SIG-M5 (cell line): ENCODE results near the gene CHN2.

Experiments
- DNase-seq: peaks from one replicate; lab custom pipeline; 2025; lab: John Stamatoyannopoulos, UW

Gene CHN2

DNA sequence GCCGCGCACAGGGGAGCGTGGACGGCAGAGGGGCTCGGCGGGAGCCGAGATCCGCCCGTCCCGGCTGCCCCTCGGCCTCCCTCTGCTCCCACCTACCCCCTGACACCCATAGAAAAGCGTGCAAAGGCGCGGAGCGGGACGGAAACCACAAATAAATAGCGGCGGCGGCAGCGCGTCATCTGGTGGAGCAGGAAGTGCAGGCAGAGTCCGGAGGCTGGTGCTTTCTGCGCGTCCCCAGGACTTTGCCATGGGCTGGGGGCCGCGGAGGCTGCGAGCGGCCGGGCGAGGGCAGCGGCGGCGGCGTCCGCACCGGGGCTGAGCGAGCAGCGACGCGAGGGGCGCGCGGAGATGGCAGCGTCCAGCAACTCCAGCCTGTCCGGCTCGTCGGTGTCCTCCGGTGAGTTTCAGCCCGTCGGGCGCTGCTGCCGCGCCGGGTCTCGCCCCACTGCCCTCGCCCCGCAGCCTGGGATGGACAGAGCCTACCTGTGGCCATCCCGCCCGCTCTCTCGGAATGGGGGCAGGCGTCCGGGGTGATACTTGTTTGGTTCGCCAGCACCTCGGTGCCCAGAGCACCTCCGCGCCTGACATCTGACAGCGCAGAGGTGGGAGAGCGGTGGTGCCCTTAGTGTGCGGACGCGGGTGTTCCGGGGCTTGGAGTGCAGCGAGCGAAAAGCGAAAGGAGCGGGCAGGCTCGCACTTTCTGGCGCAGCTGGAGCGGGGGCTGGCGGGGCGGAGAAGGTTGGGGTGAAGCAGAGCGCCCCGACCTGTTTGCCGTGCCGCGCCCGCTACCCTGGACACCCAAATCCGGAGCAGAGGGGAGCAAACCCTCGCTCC lies at the start of gene CHN2:
Gene CHN2, plus strand, starts transcription at position 182 of the 834 bp plus-strand sequence.
- no peak for DNase-seq

DNA sequence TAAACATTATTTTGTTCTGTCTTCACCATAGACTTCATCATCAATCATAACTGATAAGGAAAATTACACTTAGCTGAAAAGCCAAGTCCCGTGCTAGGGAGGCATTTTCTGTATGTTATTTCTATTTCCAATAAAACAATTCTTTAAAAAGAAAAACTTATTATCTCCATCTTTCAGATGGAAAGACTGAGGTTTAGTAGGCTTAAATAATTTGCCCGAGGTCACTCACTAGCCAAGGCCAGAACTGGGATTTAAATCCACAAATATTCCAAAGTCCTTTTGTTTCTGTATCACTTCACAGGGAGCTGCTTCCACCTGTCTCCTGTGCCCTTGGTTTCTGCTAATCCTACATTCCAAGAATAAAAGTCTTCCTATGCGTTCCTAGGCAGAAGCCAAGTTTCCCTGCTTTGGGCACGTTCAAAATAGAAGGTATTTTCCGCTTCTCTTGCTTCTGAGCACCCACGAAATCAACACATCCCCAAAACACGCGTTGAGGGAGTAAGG lies 49.0 kb upstream of the CHN2 start:
- DNase-seq, result no peak

DNA sequence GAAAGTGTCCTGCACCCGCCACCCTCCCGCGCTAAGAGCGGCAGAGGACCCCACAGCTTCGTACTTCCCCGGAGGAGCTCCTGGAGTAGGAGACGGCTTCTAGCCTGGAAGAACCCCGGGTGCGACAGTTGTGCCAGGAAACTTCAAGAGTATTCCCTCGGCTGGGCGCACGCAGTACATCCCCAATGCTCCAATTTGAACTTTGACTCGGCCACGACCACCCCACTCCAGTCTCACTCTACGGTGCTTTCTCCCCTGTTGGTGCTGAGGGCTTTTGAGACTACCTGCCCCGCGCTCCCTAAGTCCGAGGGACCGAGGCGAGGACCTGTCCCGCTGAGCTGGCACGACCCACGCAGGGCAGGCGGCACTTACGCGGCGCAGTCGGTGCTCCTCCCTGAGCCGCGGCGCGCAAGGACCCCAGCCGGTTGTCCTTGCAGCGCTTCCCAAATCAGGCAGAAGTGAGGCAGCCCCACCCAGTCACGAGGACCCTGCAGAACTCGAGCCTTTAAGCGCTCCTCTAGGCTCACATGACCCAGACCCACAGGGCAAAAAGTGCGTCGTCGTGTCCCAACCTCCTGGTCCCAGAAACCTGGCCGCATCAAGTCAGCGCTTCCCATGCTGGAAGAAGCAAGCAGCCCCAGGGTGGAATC lies 48.4 kb upstream of the CHN2 start, which contains the start of gene CPVL:
Gene CPVL, minus strand, starts transcription at position 481 of the 650 bp plus-strand sequence. CDS start 25,476 bp downstream, outside the sequence.
- no peak for DNase-seq

DNA sequence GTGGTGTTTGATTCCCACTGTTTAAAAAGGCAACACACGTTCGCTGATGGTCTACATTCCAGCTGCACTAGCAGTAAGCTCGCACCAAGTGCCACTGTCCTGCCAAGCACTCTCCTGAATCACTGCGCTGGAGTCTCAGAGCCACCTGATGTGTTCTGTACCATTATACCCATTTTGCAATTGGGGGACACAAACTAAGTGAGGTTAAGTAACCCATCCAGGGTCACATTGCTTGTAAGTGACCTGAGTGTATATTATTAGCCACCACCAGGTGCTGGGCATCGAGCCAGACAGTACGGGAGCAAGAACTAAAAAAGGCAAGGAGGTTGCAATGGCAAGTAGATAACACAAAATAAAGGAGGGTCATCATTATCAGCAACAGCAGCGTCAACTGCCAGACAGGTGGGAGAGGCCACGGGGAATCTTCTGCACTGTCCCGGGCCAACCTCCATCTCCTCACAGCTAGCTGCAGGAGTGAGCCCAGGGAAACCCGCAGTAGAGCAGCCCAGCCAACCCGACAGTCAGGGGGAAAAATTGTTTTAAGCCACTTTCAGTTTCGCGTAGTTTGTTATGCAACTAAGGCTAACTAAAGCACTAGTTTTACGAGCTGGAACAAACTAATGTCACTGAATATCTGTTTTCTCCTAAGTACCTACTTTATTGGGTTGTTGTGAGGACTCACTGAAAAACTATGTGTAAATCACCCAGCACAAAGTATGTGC lies 47.5 kb upstream of the CHN2 start:
- DNase-seq, result no peak

DNA sequence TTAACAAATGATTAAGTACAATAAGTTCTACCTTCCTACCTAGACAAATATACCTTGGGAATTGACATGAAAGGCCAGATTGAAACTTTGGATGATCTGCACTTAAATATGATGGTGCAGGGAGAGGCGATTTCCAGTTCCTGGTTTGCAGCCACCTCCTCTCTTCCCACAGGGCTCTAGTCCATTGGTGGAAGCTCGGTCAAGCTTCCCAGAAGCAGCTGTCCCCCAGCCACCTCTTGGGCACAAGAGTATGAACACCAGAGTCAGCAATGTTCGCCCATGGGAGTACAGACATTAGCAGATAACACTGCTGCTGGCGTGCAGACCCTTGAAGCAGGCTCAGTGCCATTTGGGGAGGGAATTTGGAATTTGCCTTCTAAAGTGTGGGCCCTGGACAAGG lies 46.8 kb upstream of the CHN2 start:
- no peak for DNase-seq

DNA sequence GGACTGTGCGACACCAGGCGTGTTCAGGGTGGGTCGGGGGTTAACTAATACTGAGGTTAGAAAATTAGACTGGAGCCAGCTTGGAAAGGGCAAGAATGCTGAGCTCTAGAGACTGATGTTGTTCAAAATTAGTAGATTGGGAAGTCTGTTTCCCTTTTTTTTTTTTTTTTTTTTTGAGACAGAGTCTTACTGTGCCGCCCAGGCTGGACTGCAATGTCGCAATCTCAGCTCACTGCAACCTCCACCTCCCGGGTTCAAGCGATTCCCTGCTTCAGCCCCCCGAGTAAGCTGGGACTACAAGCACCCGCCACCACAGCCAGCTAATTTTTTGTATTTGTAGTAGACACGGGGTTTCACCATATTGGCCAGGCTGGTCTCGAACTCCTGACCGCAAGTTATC lies 45.5 kb upstream of the CHN2 start:
- DNase-seq, result no peak

DNA sequence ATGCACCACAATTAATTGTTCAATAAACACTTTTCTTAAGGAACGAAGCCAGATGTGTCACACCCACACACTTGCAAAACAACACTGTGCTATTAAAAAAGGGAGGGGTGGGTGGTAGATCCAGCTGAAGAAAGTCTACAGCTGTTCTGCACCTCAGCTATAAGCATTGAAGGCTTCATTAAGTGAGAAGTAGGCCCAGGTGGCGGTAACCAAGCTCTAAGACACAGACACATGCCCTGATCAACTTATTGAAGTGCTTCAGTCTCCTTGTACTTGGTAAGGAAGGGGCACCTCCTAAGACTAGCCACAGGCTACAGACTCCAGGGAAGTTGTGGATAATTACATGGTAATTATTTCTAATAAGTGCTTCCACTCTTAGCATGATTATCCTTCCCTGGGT lies 43.7 kb upstream of the CHN2 start:
- no peak for DNase-seq

DNA sequence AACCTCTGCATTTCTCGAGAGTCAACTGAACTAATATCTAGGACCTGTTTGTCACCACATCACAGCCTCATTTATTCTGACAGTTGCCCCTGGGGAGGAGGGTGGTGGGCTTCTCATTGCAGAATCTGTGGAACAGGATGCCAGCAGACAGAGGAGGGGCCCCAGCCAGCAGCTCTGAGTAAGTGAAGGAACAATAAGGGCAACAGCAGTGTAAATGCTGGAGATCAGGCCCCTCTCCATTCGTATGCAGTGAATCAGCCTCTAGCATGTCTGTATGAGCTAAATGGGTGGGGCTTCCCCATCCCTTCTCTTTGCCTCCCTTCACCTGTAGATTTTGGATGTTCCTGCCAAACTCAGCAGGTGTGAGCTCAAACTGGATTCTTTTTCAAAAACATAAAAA lies 40.5 kb upstream of the CHN2 start:
- DNase-seq, result no peak

DNA sequence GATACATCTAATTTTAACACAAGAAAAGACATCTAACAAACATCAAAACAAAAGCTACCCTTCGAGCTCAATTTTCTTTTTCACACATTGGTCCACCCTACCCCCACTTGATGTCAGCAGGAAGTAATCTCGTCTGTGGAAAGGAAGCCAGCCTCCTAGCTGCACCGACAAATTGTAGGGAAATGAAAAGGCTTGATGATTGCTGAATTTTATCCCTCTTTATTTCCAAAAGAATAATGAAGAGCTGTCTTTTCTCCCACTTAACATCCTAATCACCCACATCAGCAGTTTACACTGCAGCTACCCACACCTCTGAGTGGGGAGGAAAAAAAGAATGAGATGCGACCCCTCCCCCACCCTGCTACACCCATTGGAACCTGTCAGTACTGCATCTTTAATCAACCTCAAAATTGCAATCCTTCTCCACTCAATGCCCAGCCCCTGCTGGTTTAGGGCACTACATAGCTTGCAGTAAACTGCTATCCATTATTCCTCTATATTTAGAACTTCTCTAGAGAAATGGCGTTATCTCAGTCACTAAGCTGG lies 37.6 kb upstream of the CHN2 start:
- no peak for DNase-seq

DNA sequence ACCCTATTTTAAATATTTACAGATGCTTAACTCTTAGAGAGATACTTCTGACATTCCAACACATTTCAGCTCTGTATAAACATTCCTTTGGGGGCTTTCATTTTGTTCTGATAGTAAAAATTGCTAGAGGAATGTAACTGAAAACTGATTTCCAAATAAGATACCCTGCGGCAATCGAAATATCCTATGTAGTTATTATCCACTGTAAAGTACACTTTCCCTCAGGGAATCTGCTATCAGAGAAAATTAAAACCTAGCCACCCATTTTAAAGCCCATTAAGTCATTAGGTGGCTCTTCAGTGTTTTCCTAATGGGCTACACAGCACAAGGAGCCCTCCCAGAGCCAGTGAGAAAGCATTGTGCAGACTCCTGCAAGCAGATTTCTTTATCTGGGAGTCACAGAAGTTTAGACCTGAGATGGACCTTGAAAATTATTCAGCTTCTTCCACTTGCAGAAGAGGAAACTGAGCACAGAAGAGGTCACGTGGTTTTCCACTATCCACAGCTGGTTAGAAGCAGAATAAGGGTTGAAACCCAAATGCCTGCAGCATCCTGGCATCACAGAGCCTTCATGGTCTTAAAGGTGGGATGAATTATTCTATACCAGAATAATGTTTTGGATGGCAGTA lies 35.7 kb upstream of the CHN2 start:
- no peak for DNase-seq

DNA sequence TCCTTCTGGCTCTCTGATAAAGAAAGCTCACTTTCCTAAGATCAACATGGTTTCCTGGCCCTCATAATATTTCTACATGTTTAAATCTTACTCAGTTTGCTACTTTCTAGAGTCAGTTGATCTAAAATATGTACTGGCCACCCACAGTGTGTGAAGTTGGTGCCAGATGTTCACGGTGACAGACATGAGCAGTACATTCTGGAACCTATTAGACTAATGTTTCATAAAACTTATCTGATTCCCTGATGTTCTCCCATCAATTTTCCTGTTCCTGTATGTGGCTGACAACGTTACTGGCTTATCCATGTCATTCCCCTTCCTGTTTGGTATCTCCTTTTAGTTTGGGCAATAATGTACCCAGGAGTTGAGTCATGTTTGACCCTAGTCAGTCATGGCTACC lies 34.5 kb upstream of the CHN2 start:
- DNase-seq, result no peak

DNA sequence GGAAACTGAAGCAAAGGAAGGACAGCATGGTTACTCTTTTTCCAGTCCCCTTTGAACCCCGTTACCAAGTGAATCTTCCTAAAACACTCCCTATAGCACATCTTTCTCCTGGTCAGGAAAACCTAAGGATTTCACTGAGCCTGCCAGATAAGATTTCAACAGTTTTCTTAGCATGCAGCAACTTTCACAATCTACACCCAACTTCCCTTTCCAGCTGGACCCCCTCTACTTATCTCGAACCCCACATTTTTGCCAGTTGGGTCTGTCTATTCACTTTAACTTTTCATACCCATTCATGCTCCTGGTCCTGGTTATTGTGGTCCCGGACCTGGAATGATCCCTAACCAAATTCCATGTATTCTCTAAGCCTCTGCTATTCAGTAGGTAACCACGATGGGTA lies 33.3 kb upstream of the CHN2 start:
- no peak for DNase-seq

DNA sequence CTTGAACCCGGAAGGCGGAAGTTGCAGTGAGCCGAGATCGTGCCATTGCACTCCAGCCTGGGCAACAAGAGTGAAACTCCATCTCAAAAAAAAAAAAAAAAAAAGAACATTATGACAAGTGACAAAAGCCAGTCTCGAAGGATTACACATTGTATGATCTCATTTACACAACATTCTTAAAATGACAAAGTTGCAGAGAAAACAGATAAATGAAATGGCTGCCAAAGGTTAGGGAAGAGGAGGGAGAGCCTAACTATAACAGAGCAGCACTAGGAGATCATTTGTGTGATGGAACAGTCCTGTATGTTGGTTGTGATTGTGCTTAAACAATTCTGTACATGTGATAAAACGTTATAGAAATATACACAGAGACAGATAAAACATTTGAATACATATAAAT lies 32.0 kb upstream of the CHN2 start:
- no peak for DNase-seq

DNA sequence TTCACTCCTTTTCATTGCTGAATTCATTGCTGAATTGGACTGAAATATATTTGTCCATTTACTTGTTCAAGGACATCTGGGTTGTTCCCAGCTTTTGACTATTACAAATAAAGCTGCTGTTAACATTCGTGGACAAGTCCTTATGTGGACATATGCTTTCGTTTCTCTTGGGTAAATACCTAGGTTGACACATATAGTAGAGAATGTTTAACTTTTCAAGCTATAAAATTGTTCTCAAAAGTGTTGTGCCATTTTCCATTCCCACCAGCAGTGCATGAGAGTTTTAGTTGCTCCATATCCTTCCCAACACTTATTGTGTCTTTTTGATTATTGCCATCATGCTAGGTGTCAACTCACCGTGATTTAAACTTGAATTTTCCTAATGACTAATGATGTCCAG lies 30.7 kb upstream of the CHN2 start:
- no peak for DNase-seq

DNA sequence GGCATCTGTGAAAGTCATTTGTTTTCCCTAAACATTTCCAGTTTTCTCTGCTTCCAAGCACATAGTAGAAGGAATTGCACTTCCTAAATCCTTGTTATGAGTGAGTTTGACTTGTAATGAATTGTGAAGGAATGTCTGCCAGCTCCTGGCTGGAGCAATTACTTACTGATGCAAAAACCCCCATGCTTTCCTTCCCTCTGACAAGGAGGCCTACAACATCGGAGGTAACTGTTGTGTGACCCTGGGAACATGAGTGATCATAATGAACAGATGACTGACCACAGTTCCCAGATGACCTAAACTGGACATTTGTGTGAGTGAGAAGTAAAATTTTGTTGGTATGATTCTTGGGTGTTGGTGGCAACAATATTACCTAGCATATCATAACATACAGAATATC lies 26.9 kb upstream of the CHN2 start:
- no peak for DNase-seq

DNA sequence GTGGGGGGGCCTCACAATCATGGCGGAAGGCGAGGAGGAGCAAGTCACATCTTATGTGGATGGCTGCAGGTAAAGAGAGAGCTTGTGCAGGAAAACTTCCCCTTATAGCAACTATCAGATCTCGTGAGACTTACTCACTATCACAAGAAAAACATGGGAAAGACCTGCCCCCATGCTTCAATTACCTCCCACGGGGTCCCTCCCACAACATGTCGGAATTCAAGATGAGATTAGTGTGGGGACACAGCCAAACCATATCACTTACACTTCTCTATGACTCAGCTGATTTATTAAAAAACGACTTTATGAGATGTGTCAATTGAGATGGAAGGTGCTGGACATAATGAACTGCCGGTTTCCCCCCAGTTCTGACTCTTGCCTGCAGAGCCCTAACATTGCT lies 23.8 kb upstream of the CHN2 start:
- no peak for DNase-seq

DNA sequence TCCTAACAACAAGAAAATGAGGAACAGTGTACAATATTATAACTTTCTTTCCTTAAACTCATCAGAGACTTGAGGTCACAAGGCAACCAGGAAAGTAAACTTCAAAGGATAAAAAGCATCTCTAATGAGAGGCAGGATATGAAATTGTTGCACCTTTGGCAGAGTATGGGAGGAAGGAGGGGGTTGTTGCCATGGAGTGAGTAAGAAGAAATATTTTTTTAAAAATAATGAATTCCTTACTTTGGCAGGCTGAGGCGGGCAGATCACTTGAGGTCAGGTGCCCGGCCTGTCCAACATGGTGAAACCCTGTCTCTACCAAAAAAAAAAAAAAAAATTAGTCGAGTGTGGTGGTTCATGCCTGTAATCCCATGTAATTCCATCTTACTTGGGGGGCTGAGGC lies 21.1 kb upstream of the CHN2 start:
- no peak for DNase-seq

DNA sequence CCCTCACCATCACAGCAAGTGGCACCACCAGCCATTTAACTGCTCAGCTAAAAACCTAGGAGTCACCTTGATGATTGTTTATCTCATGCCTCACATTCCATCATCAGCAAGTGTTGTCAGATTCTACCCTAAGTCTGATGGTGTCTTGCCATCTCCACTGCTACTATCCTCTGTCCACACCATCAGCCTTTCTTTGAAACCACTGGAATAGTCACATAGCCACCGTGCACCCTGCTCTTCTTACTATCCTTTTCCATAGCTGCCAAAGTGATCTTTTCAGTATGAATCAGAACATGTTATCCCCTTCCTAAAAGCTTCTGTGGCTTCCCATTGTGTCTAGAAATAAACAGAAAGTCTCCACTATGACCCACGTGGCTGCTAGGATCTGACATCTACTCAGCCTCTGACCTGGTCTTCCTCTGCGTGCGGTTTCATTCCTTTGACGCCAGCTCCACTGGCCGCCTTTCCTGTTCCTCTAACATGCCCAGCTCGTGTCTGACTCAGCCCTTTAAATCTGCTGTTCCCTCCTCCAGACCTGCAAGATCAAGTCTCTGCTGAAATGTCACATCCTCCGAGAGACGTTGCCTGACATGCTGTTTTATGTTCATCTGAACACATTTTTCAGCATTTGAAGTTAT lies 16.5 kb upstream of the CHN2 start:
- DNase-seq, result no peak

DNA sequence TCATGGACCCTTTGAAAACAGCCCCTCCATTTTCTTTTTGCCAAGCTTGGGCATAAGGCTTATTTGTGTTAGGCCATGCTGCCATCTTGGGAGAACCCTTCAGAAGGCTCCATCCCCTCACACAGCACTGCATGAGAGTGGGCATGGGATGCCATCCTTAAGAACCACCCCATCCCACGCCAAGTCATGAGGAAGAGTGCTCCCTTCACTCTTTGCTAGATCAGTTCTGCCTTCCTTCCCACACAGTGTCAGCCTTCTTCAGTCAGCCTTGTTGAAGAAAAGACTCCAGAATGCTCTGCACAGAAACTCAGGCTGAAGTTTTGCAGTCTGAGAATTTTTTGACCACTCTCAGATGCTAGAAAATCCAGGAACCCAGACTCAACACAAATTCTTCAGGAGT lies 15.5 kb upstream of the CHN2 start:
- no peak for DNase-seq

DNA sequence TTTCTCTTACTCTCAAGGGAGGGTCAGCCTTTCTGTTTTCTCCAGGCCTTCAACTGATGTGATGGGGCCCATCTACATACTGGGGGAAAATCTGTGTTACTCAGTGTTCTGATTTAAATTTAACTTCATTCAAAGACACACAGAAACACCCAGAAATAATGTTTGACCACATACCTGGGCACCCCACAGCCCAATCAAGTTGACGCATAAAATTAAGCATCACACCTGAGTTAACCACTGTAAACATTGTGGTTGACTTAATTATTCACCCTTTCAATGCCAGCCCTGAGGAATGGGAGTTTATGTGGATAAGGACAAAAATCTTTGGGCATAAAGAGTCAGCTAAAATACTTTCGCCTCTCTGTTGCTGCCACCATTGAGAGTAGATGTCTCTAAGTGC lies 10.0 kb upstream of the CHN2 start:
- no peak for DNase-seq

DNA sequence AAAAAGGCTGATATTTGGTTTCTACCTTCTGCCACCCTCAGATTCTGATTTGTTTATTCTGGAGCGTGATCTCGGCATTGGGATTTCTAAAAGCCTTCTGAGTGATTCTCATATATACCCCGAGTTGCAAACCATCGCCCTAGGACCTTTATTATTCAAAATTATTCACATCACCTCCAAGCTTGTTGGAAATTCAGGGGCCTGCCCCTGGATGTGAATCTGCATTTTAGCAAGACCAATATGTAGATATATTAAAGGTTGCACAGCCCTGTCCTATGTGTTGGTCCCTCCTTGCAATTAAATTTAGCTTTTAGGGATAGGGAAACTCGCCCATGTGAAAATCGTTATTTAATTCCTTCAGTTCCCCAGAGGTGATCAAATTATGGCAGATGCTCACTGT lies 9.0 kb upstream of the CHN2 start:
- no peak for DNase-seq
